Measurements from ENCODE around the gene ACP7. TPM values are rescaled to one million over a fixed set of nuclear protein-coding genes. Genes with fewer than 3 reads are reported as not detected.
"Not testable (repeated sequence)": the region's sequence is repeated elsewhere in the genome, so short reads cannot be mapped to it uniquely, and the experiment has no call there.

Gene ACP7
- total RNA-seq, 2 donors from 2014 or later = not detected

DNA sequence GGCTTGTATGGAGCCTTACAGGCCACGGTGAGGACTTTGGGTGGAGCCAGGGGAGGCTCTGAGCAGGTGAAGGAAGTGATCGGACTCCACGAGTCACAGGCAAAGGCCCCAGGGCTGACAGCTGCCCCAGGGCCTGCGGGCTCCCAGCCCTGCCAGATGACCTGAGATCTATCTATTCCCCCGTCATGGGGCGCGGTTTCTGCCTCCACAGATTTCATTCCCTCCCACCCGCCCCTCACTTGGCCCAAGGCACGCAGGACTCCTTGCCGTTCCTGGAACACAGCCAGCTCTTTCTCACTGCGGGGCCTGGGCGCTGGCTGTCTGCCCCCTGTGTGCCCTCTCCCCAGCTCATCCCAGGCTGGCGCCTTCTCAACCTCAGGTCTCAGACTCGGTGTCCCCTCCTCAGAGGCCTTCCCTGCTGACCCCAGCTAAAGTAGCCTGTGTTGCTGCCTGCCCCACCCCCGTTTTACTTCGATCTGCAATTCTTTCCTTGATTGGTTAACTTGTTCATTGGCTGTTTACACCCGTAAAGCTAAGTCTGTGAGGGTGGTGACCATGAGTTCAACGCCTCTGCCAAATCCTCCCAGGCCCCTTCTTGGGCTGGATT is 27.5 kb downstream of the ACP7 start:
- TF ChIP-seq, protein P1, sequence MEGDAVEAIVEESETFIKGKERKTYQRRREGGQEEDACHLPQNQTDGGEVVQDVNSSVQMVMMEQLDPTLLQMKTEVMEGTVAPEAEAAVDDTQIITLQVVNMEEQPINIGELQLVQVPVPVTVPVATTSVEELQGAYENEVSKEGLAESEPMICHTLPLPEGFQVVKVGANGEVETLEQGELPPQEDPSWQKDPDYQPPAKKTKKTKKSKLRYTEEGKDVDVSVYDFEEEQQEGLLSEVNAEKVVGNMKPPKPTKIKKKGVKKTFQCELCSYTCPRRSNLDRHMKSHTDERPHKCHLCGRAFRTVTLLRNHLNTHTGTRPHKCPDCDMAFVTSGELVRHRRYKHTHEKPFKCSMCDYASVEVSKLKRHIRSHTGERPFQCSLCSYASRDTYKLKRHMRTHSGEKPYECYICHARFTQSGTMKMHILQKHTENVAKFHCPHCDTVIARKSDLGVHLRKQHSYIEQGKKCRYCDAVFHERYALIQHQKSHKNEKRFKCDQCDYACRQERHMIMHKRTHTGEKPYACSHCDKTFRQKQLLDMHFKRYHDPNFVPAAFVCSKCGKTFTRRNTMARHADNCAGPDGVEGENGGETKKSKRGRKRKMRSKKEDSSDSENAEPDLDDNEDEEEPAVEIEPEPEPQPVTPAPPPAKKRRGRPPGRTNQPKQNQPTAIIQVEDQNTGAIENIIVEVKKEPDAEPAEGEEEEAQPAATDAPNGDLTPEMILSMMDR (IDR thresholded peaks at IDR 0.05) = no peak
- no peak for DNase-seq (ENCODE audit: low spot score)
- H3K4me3 ChIP-seq = no peak overlapping the region
- no peaks in the 10 kb centered on the region for H3K27me3 ChIP-seq
- H3K4me1 ChIP-seq = no peaks in the 10 kb centered on the region
- H3K9me3 ChIP-seq = no peaks in the 10 kb centered on the region
- no peaks in the 10 kb centered on the region for H3K36me3 ChIP-seq
- H3K27ac ChIP-seq = no peak overlapping the region

GRCh38 chr19:39112338-39112890 is 28.2 kb downstream of the ACP7 start:
- H3K36me3 ChIP-seq = no peaks in the 10 kb centered on the region
- DNase-seq (ENCODE audit: low spot score) = no peak
- no peaks in the 10 kb centered on the region for H3K4me1 ChIP-seq
- no peaks in the 10 kb centered on the region for H3K9me3 ChIP-seq
- no peaks in the 10 kb centered on the region for H3K27me3 ChIP-seq
- H3K4me3 ChIP-seq = no peak overlapping the region
- TF ChIP-seq, protein P1 (IDR thresholded peaks at IDR 0.05) = no peak
- H3K27ac ChIP-seq = no peak overlapping the region

GRCh38 chr19:39113199-39113598 is 29.0 kb downstream of the ACP7 start:
- TF ChIP-seq, protein P1 (IDR thresholded peaks at IDR 0.05) = no peak
- Histone ChIP-seq H3K27me3 (no peaks in the 10 kb centered on the region), H3K27ac (no peak overlapping the region)

GRCh38 chr19:39115105-39115847 is 31.1 kb downstream of the ACP7 start:
- no peak overlapping the region for H3K27ac ChIP-seq
- no peak for DNase-seq (ENCODE audit: low spot score)
- TF ChIP-seq, protein P1 (IDR thresholded peaks at IDR 0.05) = no peak
- no peaks in the 10 kb centered on the region for H3K4me1 ChIP-seq
- no peaks in the 10 kb centered on the region for H3K36me3 ChIP-seq
- no peaks in the 10 kb centered on the region for H3K9me3 ChIP-seq
- H3K27me3 ChIP-seq = no peaks in the 10 kb centered on the region
- H3K4me3 ChIP-seq = no peak overlapping the region

More at GRCh38 chr19:39113199-39113598, 29.0 kb downstream of the ACP7 start:
- H3K36me3 ChIP-seq = no peaks in the 10 kb centered on the region
- H3K4me1 ChIP-seq = no peaks in the 10 kb centered on the region
- no peak for DNase-seq (ENCODE audit: low spot score)
- H3K4me3 ChIP-seq = no peak overlapping the region
- no peaks in the 10 kb centered on the region for H3K9me3 ChIP-seq

DNA sequence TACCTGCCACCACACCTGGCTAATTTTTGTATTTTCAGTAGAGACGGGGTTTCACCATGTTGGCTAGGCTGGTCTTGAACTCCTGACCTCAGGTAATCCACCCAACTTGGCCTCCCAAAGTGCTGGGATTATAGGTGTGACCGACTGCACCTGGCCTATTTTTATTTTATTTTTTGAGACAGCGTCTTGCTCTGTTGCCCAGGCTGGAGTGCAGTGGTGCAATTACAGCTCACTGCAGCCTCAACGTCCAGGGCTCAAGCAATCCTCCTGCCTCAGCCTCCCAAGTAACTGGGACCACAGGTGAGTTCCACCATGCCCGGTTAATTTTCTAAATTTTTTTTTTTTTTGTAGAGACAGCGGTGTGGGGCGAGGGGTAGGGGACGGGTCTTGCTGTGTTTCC is 32.9 kb downstream of the ACP7 start:
- H3K27me3 ChIP-seq; H3K4me1 ChIP-seq; H3K27ac ChIP-seq; H3K9me3 ChIP-seq; H3K36me3 ChIP-seq; DNase-seq (ENCODE audit: low spot score); H3K4me3 ChIP-seq: not testable (repeated sequence)

DNA sequence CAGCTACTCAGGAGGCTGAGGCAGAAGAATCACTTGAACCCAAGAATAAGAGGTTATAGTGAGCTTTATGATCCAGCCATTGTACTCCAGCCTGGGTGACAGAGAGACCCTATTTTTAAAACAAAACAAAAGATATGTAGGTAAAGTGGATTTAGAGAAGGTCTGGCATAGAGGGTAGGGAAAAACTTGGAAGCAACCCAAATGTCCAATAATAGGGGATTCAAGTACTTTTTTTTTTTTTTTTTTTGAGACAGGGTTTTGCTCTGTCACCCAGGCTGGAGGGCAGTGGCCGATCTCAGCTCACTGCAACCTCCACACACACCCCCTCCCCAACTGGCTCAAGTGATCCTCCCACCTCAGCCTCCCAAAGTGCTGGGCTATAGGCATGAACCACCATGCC is 35.7 kb downstream of the ACP7 start:
- Histone ChIP-seq H3K4me3 (no peak overlapping the region), H3K36me3 (no peaks in the 10 kb centered on the region), H3K27ac (no peak overlapping the region), H3K9me3 (no peaks in the 10 kb centered on the region), H3K27me3 (no peaks in the 10 kb centered on the region), H3K4me1 (peaks cover 0 to 5% of the 10 kb centered on the region in 2 donors)
- no peak for DNase-seq (ENCODE audit: low spot score)
- TF ChIP-seq, protein P1 (IDR thresholded peaks at IDR 0.05) = no peak

Data from right atrium auricular region (tissue), 2 donors.